Measurements from ENCODE around the gene SLC4A9.

DNA sequence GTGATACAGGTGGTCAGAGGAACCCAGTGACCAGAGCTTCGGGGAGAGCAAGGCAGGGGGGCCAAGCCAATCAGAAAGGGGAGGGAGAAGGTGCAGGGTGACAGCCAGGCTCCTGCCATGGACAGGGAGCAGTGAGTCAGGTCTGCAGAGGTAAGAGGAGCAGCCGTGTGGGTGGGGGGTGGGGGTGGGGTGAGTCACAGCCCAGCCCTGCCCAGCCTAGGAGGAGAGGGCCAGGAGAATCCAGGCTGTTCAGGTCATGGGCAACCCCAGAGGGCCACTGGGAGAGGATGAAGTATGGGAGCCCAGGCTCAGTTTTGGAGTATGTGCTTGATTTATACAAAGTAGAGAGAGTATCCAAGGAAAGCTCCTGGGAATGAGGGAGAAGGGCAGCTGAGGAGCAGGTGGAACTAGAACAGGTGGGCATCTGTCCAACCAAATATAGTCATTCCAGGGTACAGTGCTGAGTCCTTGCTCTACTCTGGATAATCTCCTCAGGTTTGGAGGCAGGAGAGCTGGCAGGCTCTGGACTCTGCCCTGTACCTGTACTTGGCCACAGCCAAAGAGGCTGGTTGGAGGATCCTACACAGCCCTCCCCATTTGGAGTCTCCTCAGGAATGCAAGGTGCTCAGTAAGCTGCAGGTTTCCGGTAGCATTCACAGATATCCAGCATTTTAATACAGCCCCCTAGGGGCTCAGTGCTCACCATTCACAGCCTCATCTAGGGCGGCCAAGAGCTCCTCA, 15.1 kb upstream of the SLC4A9 start:
- TF ChIP-seq, protein P1, sequence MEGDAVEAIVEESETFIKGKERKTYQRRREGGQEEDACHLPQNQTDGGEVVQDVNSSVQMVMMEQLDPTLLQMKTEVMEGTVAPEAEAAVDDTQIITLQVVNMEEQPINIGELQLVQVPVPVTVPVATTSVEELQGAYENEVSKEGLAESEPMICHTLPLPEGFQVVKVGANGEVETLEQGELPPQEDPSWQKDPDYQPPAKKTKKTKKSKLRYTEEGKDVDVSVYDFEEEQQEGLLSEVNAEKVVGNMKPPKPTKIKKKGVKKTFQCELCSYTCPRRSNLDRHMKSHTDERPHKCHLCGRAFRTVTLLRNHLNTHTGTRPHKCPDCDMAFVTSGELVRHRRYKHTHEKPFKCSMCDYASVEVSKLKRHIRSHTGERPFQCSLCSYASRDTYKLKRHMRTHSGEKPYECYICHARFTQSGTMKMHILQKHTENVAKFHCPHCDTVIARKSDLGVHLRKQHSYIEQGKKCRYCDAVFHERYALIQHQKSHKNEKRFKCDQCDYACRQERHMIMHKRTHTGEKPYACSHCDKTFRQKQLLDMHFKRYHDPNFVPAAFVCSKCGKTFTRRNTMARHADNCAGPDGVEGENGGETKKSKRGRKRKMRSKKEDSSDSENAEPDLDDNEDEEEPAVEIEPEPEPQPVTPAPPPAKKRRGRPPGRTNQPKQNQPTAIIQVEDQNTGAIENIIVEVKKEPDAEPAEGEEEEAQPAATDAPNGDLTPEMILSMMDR (IDR thresholded peaks at IDR 0.05; ENCODE audit: low read depth, low read length, poor library complexity, severe bottlenecking): no peak
- no peak for TF ChIP-seq EZH2phosphoT487 (IDR thresholded peaks at IDR 0.05; ENCODE audit: borderline replicate concordance, low read length)
